HG03175 (cell line): ENCODE data around the gene TNFSF11.

ENCODE experiments used
- ATAC-seq: cut with Tn5 transposase; IDR thresholded peaks from one replicate; pipeline ENCODE4 v1.9.1; 2021; ENCODE audit warnings: mild to moderate bottlenecking, moderate library complexity; ENCODE audit not compliant: unreplicated experiment

TNFSF11 gene

DNA sequence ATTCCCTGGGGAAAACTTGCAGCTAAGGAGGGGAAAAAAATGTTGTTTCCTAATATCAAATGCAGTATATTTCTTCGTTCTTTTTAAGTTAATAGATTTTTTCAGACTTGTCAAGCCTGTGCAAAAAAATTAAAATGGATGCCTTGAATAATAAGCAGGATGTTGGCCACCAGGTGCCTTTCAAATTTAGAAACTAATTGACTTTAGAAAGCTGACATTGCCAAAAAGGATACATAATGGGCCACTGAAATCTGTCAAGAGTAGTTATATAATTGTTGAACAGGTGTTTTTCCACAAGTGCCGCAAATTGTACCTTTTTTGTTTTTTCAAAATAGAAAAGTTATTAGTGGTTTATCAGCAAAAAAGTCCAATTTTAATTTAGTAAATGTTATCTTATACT is 33.6 kb downstream of the TNFSF11 start:
- no peak for ATAC-seq

DNA sequence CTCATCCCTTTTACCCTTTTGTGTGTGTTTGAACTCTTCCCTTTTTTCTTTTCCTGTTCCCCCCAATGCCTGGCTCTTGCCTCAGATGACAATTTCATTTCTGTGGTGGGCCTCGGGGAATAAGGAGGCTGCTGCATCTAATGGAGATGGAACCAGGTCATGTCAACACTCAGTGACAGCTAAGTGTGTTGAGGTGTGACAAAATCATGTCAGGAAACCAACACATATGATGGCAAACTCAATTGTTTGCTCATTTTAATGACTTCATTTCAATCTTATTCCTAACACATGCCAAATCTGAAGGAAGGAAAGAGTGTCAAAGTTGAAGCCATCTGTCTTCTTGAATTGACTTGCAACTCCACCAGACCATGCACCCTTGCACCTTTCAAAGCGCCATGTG is 36.7 kb downstream of the TNFSF11 start:
- no peak for ATAC-seq

DNA sequence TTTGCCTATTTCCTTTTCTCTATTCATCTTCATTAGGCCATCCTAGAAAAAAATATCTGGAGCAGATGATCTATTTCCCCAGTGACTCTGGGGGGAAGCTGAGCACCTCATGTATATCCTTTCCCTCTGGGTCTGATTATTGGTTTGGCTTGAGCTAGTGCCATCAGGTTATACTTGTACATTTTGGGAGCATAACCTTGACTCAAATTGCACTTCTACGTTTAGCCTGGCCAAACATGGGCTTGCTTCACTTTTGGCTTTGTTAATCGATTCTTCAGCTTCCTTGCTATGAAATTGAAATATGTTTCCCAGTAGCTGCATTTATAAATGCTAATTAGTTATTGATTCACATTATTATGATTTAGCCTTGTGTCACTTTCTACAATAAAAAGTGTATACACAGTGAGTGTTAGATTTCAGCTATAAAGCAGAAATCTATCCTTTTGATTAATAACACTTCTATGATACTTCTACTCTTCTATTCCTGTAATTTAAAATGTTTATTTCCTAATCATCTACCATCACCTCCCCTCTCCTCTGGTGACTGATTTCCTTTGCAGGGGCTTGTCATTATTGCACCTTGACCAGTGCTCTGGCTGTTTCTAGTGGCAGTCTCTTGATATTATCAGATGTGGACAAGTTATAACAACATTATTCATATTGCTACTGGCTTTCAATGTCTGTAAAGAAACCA is 37.3 kb downstream of the TNFSF11 start:
- no peak for ATAC-seq

DNA sequence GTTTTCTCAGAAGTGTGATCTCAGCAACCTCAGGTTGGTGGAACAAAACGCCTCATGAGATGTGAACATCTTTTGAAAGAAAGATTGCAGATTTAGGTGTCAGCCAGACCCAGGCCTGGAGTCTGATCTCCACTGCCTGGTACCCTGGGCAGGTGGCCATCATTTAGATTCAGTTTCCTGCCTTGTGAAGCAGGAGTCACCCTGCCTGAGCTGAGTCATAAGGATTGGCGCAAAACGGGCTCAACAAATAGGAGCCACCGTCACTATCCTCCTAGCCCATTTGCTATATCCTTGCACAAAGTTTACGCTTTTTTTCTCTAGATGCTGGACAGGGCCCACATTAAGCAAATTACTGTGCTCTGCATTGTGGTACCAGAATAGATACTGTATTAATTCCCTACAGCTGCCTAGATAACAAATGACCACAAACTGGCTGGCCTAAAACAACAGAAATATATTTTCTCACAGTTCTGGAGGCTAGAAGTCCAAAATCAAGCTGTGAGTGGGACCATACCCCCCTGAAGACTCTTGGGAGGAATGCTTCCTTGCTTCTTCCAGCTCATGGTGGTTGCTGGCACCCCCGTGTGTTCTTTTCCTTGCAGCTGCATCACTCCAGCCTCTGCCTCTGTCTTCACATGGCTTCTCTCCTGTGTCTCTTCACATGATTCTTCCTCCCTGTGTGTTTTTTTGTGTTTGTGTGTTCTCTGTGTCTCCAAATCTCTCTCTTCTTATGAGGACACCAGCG is 38.2 kb downstream of the TNFSF11 start:
- no peak for ATAC-seq

DNA sequence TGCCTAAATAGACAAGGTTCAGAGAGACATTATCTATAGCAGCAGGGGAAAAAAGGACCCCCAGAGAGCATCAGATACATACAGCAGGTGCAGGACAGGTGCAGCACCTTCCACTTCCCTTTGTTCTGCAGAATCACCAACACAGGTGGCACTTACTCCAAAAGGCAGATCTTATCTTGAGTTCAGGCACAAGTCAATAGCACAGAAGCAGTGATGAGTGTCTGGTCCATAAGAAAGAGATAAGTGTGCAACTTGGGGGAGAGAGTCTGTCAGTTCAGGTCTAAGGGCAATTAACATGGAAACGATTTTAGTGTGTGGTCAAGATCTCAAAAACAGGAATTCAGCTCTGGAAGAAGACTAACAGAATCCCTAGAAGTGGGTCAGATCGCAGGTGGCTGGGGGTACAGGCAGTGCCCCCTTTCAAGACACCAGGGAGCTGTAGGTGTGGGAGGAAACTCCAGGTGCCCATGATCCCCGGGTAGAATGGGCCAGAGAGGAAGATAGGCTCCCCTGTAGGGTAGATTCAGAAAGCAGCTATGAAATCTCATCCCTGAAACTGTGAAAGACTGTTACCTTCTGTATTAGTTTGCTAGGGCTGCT is 40.6 kb downstream of the TNFSF11 start:
- no peak for ATAC-seq

DNA sequence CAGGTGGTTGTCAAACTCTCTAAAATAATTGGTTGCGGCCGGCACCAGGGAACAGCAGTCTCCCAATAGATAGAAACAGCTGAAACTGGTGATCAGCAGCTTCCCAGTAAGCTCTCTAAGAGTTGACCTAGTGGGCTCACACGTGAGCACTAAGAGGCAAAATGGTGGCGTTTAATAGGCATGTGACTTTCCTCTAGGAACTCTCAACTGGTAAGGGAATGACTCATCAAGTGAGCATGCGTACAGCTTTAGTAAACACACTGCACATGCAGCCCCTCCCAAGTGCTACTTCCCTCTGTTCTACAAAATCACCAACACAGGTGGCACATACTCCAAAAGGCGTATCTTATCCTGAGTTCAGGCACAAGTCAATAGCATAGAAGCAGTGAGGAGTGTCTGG is 41.7 kb downstream of the TNFSF11 start:
- no peak for ATAC-seq

DNA sequence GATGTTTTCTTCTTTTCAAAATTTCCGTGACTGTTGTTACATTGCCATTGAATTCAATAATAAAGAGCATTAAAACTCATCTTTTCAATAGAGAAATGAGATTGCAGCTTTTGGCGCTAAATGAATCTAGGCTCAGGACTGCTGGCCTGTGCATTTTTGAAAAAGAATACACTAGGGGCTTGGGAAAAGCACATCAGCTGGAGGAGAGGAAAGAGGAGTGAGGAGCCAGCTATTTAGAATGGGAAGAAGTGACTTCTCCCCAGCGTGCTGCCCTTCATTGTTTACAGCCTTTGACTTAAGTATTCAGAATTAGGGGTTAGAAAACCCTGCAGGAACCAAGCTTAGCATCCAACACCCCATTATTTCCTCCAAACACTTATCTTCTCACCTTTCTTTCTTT is 43.3 kb downstream of the TNFSF11 start:
- no peak for ATAC-seq

DNA sequence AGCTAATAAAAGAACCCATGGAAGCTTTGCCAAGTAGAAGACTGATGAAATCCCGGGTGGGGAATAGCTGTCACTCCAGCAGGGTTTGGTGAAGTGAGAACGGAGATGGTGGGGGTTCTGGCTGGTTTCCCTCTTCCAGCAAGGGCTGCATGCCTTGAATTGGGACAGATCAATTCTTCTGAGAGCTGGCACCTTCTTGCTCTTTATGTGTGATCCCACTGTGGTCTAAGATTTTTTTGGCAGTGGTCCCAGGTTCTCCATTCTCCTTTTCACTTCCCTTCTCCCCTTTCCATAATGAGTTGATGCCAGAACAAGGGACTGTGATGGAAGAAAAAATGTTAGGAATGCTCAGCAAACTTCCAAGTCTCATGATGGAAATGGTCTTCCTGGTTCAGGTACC is 50.0 kb downstream of the TNFSF11 start:
- no peak for ATAC-seq

DNA sequence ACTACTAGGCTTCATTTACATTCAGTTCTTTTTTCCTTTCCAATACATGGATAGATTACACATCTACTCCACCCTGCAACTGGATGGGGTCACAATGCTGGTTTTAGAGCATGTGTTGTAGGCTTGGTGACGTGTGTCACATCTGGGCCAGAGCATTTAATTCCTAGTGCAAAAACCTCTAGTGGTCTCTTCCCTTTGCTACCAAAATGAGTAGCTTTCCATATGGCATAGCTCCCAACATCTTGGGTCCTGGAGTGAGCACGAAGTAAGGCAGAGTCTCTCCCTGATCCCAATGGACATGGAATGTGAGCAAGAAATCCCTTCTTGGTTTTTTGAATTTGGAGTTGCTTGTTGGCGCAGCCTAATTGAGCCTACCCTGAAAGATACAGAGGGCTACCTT is 51.7 kb downstream of the TNFSF11 start:
- no peak for ATAC-seq

DNA sequence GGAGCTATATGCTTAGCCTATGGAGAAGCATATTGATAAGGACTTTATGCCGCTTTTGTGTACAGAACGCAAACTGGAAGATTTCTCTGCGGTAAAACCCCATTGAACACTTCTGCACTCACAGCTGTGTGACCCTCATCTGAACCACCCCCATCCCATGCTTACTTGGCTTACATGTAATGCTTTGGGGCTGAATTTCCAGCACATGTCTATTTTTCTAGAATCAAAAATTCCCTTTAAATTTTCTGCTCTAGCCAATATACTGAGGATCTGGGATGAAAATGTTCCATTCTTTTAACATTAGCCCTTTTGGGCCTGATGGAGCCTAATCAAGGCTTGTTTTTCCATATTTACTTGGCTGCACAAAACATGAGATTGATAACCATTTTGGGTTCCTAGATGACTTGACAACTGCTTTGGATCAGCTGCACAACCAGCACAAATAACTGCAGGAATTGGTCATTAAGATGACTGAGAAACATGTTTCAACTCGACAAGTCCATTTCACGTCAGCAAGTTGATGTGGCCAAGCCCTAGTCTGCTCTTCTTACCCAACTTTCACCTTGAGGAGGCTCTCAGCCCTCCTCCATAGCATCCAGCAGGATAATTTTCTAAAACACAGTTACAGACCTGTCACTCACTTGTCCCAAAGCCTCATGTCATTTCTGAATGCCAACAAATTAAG is 52.4 kb downstream of the TNFSF11 start:
- no peak for ATAC-seq

DNA sequence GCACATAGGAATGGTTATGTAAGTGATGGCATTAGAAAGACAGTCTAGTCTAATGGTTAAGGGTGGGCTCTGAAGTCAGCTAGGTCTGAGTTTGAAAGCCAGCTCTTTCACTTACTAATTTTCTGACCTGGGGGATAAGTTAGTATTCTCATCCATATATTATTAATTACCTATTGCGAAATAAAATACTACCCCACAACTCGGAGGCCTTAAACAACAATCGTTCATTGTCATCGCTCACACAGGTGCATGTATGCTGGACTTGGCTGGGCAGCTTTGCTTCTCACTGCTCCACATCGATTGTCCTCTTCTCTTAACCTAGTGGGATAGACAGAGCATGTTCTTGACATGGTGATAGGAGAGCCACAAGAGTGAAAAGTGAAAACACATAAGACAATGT is 54.7 kb downstream of the TNFSF11 start:
- no peak for ATAC-seq

DNA sequence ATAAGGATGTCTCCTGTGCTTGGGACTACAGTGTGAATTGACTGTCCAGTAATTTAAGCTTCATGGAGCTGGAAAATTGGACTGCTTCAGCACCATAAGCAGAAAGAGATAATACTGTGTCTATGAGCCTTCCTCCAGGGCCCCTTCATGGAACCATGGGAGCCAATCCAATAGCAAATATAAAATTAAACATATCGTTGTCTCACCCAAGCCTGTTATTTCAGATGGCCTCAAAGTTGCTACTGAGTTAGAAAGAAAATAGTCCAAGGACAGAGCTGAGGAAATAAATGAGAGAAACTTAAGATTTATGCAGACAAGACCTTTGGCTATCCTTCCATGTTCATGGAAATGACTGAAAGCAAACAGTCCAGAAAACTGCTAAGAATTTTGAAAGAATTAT is 57.2 kb downstream of the TNFSF11 start:
- ATAC-seq: no peak

DNA sequence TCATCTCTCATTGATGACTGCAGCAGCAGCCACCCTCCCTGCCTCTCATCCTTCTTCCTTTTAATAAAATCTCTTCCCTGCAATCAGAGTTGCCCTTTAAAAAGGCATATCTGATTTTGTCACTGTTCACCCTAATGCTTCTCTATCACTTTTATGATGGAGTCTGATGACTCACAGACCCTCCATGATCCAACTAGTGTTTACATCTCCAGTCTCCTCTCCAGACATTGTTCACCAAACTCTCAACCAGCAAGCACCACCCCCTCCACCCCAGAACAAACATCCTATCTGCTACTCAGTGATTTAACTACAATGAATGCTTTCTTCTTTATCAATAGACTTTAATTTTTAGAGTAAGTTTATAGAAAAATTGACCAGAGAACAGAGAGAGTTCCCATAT is 59.5 kb downstream of the TNFSF11 start:
- ATAC-seq: no peak

DNA sequence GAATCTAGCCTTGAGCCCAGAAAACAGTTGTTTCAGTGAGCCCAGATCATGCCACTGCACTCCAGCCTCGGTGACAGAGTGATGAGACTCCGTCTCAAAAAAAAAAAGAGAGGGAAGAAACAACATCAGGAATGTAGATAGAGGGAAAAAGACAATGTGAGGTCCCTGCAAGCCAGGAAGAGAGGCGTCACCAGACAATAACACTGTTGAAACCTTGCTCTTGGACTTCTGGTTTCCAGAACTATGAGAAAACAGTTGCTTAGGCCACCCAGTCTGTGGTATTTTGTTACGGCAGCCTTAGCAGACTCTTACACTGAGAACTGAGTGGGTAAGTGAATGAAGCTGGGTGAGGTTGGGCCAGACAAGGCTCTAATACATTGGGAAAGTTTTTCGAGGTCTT is 64.1 kb downstream of the TNFSF11 start:
- no peak for ATAC-seq

DNA sequence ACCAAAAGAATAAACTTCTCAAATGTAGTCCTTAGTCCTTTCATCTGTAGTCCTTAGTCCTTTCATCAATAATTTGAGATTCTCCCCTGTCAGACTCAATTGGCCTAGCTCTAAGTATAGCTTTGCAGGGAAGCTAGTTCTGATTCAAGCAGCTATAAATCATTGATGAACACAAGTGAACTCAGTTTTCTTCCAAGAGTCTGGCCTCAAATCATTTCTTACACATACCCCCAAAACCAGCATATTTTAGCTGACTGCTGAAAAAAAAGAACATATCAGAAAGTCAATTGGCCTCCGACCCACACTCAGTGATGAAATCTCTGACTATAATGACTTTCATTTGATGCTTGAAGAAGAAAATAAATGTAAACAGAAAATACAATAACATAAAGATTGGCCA is 64.9 kb downstream of the TNFSF11 start:
- ATAC-seq: no peak

DNA sequence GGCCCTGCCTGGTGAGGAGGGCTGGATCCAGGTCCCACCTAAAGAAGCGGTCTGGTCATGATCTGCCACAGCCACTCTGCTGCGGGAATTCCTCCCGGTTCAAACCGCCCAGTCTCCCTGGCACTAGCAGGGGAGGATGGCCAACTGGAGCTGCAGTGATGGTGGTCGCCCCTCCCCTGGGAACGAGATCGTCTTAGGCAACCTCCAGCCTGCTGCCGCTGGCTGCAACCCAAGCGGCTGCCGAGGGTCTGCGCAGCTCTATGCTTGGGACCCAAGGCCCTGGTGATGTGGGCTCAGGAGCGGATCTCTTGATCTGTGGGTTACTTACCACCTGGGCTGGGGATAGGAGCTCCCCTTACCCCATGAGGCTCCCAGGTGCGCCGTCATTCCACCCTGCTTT is 69.1 kb downstream of the TNFSF11 start:
- ATAC-seq: no peak

DNA sequence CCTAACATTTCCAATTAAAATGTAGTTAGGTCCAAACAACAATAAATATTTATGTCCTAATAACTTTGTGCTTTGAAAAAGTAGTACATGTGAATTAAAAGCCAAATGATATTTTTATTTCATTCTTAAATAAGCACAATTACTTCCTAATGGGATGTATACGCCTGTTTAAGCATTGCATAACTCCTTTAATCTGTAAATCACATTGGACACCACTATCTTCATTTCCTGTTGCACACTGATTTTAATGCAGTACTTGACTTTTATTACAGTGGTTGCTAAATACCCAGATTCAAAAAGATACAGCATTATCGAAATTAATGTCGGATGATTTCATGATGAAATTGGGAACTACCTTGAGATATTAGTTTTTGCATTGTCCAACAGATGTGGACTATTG is 70.9 kb downstream of the TNFSF11 start:
- ATAC-seq: no peak

DNA sequence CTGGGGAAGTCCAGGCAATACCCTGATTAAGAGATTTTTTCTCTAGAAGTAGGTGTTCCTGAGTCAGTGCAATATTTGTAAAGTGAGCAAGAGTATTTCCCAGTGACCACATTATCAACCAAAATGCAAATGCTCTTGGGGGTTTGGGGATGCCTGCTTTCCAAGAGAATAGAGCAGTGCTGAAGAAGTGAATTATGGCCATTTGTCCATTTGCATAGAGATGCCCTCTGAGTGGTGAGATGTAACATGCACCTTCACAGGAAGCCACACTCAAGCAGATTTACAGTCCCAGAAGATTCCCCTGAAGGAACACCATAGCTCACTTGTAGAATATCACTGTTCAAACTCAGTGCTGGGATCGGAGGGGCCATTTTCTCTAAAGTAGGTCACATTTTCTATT is 71.8 kb downstream of the TNFSF11 start:
- no peak for ATAC-seq

DNA sequence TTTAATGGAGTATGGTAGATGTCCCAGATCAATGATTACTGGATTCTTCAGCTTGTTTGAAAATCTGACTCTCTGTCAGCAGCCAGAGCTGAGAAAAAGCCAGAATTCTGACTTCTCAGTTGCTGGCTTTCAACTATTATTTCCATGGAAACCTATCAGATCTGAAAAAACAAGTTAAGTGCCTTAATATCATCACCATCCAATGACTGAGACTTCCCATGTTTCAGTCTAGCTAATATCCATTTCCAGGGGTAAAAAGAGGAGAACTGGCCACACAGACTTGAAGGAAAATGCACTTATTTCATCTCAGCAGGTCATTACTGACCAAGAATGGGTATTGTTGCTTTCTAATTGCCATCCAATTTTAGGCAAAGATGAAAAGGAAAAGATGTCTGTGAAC is 75.2 kb downstream of the TNFSF11 start:
- ATAC-seq: no peak

DNA sequence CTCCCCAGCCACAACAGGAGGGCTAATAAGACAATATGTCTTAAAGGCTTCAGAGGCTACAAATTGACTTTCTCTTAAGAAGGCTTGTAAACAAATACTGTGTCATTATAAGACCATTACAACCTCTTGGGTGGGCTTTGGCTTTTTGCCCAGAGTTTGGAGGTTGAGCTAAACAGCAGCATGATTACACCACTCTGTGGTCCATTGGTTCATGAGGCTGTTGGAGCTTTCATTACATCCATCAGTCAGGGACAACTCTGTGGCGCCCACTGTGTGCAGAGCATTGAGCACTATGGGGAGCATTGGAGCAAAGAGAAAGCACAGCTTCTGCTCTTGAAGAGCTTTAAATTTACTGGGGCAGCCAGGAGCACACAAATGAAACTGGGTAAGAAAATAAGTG is 75.9 kb downstream of the TNFSF11 start:
- no peak for ATAC-seq

DNA sequence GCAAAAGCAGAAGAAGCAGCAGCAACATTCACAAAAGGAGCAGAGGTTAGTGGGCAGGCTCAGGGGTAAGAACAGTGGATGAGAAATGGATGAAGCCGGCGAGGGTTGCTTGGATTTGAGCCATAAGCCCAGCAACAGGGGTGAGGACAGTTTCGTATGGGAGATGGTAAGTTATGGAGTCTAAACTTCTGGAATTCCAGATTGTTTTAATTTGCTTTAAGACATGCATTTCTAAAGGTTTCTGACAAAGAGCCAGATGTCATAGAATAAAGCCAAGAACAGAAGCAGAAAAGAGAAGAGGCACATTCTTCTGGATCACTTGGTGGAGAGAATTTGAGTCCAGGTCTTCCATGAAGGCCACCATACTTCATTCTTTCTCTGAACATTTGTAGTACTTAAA is 76.6 kb downstream of the TNFSF11 start:
- no peak for ATAC-seq
